ENCODE data around the gene MSH3.
A peak's percentile ranks its signal among the peaks of the same experiment; 100 is the strongest.

MSH3 gene

DNA sequence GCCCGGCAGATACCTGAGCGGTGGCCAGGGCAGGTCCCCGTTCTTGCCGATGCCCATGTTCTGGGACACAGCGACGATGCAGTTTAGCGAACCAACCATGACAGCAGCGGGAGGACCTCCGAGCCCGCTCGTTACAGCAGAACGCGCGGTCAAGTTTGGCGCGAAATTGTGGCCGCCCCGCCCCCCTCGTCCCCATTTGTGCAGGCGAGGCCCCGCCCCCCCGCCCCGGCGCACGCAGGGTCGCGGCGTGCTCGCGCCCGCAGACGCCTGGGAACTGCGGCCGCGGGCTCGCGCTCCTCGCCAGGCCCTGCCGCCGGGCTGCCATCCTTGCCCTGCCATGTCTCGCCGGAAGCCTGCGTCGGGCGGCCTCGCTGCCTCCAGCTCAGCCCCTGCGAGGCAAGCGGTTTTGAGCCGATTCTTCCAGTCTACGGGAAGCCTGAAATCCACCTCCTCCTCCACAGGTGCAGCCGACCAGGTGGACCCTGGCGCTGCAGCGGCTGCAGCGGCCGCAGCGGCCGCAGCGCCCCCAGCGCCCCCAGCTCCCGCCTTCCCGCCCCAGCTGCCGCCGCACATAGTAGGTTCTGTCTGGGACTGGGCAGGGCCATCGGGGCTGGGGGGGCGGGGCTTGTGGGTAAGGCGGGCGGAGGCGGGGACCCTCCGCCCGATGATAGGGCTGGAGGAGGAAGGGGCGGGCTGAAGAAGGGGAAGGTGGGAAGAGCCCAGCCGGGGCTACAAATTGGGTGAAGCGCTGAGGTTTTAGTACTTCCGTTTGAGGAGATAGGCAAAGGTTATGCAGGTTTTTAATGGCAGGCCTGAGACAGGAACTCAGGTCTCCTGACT, at the start of gene MSH3, which contains the start of gene DHFR:
TSS of gene MSH3 (plus strand) at position 262 of the 840 bp plus-strand sequence. CDS start at position 338, 76 bp downstream.
TSS of gene DHFR (minus strand) at position 593 of the 840 bp plus-strand sequence. CDS start at position 99, 494 bp downstream.
- peak; percentile 78 for DNase-seq

- no peak for DNase-seq
These were observed 47.1 kb upstream of the MSH3 start for GRCh38 chr5:80607343-80607742.

- no peak for DNase-seq
These were observed 46.6 kb upstream of the MSH3 start for GRCh38 chr5:80607832-80608231.

GRCh38 chr5:80608731-80609130, 45.7 kb upstream of the MSH3 start:
- no peak for DNase-seq

GRCh38 chr5:80609692-80610091, 44.8 kb upstream of the MSH3 start:
- DNase-seq = no peak

DNA sequence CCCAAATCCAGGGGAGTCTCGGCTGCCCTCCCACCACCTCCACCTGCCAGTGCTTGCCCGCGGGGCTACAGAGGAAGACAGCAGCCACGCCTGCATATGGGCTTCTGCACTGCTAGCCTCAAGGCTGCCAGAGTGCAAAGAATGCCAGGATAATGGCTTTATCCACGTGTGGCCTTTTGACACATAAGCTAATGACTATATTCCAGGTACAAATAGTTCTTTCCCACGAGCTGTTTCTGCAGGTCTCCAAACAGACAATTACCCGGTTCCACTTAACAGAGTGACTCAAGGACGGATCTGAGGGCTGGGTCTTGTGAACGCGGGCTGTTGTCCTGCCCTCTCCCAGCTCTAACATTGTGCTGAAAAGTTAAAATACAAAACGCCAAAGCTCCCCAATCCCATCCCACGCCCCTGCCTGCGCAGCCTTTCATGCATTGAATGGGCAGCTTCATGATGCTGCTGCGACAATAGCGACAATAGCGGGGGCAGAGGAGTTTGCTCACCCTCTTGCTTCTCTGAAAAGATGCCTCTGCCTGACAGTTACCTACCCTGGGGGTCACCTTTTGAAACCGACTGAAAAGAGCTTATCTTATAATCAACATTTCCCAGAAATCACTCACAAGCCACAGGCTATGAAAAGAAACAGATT, 39.1 kb upstream of the MSH3 start:
- DNase-seq = no peak

DNA sequence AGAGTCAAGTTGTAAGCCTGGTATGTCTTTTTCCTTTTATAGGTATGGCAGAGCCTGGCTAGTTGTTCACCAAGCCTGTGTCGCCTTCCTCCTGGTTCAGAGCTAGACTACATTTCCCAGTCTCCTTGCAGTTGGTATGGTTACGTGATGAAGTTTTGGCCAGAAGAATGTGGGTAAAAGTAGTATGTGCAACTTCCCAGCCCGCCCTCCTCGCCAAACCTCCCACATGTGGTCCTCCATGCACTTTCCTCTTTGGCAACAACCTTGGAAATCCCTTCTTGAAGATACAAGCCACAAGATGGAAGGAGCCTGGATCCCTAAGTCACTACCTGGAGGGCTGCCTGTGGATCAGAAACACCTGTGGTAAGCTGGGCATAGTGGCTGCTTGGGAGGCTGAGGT, 36.0 kb upstream of the MSH3 start:
- no peak for DNase-seq

DNA sequence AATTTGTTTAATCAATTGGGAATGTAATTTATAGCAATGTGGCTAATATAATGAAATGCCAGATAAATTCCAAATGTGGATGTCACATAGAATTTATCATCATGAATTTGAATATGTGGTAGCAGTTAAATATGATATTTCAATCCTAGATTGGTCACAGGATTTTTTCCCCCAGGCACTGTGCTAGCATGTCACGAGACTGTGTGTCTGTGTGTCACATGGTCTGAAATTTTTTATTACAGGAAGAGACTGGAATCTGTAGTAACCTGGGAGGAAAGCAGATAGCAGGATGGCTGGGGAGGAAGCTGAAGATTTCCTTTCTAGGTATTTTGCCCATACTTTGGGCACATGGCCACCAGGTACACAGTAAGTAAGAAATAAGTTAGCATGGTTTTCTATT, 35.4 kb upstream of the MSH3 start:
- no peak for DNase-seq

GRCh38 chr5:80620211-80620610, 34.2 kb upstream of the MSH3 start:
- DNase-seq = no peak

- DNase-seq = no peak
These were observed 31.7 kb upstream of the MSH3 start for GRCh38 chr5:80622756-80623155.

- DNase-seq = no peak
These were observed 30.5 kb upstream of the MSH3 start for GRCh38 chr5:80623999-80624398.

DNA sequence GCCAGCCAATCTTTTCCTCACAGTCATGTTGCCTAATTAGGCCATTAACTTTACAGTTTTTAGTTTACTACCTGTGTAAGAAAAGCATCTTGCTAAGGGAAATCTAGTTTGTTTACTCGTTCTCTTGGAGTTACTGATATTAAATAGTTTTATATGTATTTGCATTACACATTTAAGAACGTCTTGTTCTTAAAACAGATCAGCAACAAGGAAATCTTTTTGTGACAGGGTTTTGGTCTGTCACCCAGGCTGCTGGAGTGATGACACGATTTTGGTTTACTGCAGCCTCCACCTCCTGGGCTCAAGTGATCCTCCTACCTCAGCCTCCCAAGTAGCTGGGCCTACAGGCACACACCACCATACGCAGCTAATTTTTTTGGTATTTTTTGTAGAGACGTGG, 29.2 kb upstream of the MSH3 start:
- DNase-seq = no peak

DNA sequence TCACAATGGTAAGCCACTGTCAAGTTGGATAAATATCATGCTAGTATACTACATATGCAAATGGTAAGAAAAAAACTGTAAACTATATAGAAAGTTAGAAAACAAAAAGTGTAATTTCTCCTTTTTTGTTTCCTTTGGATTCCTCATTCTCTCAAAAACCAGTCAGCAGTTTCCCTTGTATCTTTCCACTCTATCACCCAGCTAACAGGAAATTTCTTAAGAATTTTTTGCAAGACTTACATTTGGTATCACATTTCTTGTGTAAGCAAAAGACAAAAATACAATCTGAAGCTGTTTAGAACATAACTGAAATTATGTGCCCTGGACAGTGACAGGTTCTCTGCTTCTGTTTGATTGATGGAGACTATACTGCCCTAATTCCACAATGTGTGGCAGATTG, 25.2 kb upstream of the MSH3 start:
- no peak for DNase-seq

- DNase-seq = no peak
These were observed 22.9 kb upstream of the MSH3 start for GRCh38 chr5:80631278-80632259.

DNA sequence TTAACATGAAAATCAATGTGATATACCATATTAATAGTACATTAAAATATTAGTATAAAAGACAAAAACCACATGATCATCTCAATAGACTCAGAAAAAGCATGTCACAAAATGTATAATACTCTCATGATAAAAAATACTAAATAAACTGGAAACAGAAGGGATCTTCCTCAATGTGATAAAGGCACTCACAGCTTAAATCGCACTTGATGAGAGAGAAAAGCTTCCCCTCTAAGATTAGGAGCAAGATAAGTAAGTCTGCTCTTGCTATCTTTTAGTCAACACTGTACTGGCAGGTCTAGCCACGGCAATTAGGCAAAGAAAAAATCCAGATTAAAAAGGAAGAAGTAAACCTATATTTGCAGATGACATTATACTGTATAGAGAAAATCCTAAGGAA, 21.8 kb upstream of the MSH3 start:
- no peak for DNase-seq

DNA sequence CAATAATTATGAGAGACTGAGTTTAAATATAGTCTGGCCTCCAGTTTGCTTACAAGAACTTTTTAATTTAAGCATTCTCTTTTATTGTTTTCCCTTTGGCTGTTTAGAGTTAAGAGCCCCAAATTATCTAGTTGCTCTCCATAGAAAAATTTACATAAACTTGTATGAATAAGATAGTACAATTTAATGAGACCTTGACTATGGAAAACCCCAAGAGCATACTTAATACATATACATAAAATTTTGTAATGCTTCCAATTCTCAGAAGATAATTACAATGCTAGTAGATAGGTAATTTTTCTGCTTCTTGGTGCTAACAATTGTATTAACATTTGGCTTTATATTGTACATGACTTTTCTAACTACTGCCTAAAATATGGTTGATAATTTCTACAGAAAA, 20.3 kb upstream of the MSH3 start:
- DNase-seq = no peak

GRCh38 chr5:80641353-80641752, 13.1 kb upstream of the MSH3 start:
- no peak for DNase-seq

GRCh38 chr5:80644900-80645299, 9.6 kb upstream of the MSH3 start:
- DNase-seq = no peak

GRCh38 chr5:80646926-80647325, 7.5 kb upstream of the MSH3 start:
- no peak for DNase-seq

GRCh38 chr5:80653502-80653901, 950 bp upstream of the MSH3 start:
- DNase-seq = no peak

DNA sequence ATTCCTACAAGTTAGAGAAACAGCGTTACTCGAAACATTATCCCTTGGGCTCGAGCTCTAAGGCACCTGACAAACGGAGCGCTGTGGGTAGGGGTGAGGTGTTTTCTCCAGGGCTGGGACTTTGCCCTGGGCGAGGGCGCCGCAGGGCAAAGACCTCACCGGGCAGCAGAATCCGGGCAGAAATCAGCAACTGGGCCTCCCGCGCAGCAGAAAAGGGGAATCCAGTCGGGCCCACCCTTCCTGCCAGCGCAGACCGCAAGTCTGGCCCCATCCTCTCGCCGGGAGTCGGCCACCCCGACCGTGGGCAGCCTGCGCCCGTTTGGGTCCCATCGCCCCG, 430 bp upstream of the MSH3 start:
- no peak for DNase-seq

- DNase-seq = no peak
These were observed 851 bp downstream of the MSH3 start for GRCh38 chr5:80655231-80655774.

DNA sequence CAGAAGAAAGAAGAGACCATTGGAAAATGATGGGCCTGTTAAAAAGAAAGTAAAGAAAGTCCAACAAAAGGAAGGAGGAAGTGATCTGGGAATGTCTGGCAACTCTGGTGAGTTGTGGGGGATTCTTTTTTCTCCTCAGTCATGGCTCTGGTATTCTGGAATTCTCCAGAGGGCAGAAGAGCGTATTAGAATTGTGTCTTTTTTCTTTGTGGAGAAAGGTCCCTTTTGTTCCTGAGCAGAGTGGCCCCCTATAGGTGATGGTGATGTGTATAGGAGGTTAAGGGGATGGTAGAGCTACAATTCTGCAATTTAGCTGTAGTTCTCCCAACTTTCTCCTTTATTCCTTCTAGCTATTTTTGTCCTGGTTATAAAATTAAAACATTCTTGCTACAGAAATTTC, 2.0 kb downstream of the MSH3 start:
- no peak for DNase-seq

Measured in DMS79 (cell line).